Astrocyte (in vitro differentiated cells and primary cell): ENCODE results near the gene UBE2S.

Source experiments
- EZH2 ChIP-seq: IDR thresholded peaks from 2 replicates; pipeline ENCODE4 v1.6.1; 2012; ENCODE audit warnings: mild to moderate bottlenecking, low read length, inconsistent platforms; ENCODE audit not compliant: insufficient read depth
- TF ChIP-seq, protein P1 (sequence below): IDR thresholded peaks from 2 replicates; pipeline ENCODE4 v1.5.1; 2011; ENCODE audit warnings: low read depth, mild to moderate bottlenecking, inconsistent platforms, low read length, moderate library complexity; ENCODE audit not compliant: insufficient read depth

DNA sequence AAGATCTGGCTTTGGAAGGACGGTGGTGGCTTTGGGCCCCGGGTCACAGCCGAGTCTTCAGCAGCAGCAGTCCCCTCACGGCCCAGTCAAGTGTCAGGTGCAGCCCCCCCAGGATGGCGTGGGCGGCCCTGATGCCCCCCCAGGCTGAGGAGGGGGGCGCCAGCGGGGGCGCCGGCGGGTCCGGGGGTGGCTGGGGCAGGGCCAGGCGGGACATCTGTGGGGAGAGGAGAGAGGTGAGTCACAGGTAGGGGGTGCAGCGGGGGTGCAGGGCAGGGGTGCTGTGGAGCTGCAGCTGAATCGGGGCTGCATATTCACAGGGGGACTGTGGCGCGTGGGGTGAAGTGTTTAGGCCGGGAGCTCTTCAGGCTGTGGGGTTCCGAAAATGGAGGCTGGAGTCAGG lies 41.6 kb downstream of the UBE2S start:
- TF ChIP-seq, protein P1, sequence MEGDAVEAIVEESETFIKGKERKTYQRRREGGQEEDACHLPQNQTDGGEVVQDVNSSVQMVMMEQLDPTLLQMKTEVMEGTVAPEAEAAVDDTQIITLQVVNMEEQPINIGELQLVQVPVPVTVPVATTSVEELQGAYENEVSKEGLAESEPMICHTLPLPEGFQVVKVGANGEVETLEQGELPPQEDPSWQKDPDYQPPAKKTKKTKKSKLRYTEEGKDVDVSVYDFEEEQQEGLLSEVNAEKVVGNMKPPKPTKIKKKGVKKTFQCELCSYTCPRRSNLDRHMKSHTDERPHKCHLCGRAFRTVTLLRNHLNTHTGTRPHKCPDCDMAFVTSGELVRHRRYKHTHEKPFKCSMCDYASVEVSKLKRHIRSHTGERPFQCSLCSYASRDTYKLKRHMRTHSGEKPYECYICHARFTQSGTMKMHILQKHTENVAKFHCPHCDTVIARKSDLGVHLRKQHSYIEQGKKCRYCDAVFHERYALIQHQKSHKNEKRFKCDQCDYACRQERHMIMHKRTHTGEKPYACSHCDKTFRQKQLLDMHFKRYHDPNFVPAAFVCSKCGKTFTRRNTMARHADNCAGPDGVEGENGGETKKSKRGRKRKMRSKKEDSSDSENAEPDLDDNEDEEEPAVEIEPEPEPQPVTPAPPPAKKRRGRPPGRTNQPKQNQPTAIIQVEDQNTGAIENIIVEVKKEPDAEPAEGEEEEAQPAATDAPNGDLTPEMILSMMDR: no peak
- TF ChIP-seq EZH2: no peak
